Testis (tissue), 3 donors: Measurements from ENCODE around the gene ZNF600. TPM values are rescaled to one million over a fixed set of nuclear protein-coding genes. Genes with fewer than 3 reads are reported as not detected.
"Not testable (repeated sequence)": the region's sequence is repeated elsewhere in the genome, so short reads cannot be mapped to it uniquely, and the experiment has no call there.

Source experiments
- DNase-seq: peaks from one replicate; pipeline ENCODE4 v3.0.0-alpha.2; 2019
- H3K27ac ChIP-seq, 2 donors: fragments of 200-600 bp; sonication (generic); one replicate each; pipeline ENCODE4 v1.5.1; 2019
- H3K27me3 ChIP-seq: fragments of 200-600 bp; sonication (generic); one replicate; pipeline ENCODE4 v1.5.1; 2019
- H3K36me3 ChIP-seq: fragments of 200-600 bp; sonication (generic); one replicate; pipeline ENCODE4 v1.5.1; 2017; ENCODE audit warnings: low read depth; ENCODE audit errors: missing control alignments
- H3K4me1 ChIP-seq: fragments of 200-600 bp; sonication (generic); one replicate; pipeline ENCODE4 v1.5.1; 2019
- H3K4me3 ChIP-seq, 2 donors: fragments of 200-600 bp; sonication (generic); one replicate each; pipeline ENCODE4 v1.5.1; 2017 to 2019
- H3K9me3 ChIP-seq: fragments of 200-600 bp; sonication (generic); one replicate; pipeline ENCODE4 v1.5.1; 2017
- POLR2A ChIP-seq: fragments of 450-650 bp; IDR thresholded peaks from one replicate; pipeline ENCODE4 v1.6.1; 2017; ENCODE audit warnings: antibody characterized with exemption, mild to moderate bottlenecking, moderate library complexity
- WGBS, 2 donors: methylation state at CpG; one replicate each; pipeline ENCODE4 v1.1.5; 2018; 5-methylcytosine and 5-hydroxymethylcytosine counted together
- intact Hi-C: fragments of 100-400 bp; cut with DNase I; formaldehyde crosslinking; loops from one replicate; pipeline ENCODE4 v1.15.1; 2023; ENCODE audit warnings: low total_unique reads
- polyA plus RNA-seq: library from polyadenylated mRNA; stranded (reverse); fragments of 350-450 nt; fragmentation: Illumina TruSeq; extraction: RNeasy Lipid Tissue Mini Kit (QIAGEN cat#74804); gene quantifications from one replicate; pipeline ENCODE4 v1.2.3, GENCODE V29; 2014; ENCODE audit warnings: low read depth, low replicate concordance; ENCODE audit not compliant: insufficient read depth
- total RNA-seq, 2 donors: library from RNA; depleted of rRNA; stranded (reverse); fragments of >200 nt; gene quantifications; one replicate each; pipeline ENCODE4 v1.2.3, GENCODE V29; 2016
- TF ChIP-seq, protein P1 (sequence below), 3 experiments: fragments of 450-650 bp in 2 of 3; fragments of 200-600 bp in 1 of 3; sonication (generic) in 1 of 3; IDR thresholded peaks; one replicate each; pipeline ENCODE4 v1.5.1; 2016 to 2019; ENCODE audit warnings: antibody characterized with exemption in 3 of 3, mild to moderate bottlenecking in 2 of 3, moderate library complexity in 1 of 3

ZNF600 gene
- total and polyA plus RNA-seq, 3 donors from 2014 or later: 2.7 to 6.9 (median 5.2) TPM

DNA sequence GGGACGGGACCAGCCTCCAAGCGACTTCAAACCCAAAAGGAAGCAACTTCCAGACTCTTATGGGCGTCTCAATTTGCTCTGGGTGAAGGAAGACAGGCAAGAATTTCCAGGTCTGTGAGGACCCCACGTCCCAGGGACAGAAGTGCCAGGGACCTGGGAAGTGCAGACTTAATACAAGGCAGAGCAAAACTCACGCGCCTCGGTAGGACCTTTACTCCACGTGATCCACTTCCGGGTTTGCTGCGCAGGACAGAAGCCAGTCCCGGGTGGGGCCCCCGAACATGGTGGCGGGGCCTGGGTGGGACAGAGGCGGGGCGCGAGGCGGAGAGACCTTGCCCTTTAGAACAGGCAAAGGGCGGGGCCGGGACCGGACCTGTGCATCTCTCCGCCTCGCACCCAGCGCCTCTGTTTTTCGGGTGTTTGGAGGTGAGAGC is 61.0 kb downstream of the ZNF600 start:
- Histone ChIP-seq H3K4me3 (peak overlapping the region; percentile 23 to 26), H3K9me3 (no peaks in the 10 kb centered on the region), H3K27me3 (no peaks in the 10 kb centered on the region), H3K36me3 (no peaks in the 10 kb centered on the region), H3K27ac (no peak overlapping the region), H3K4me1 (no peaks in the 10 kb centered on the region)
- DNase-seq: peak; percentile 41
- WGBS, 2 donors: 70 to 79% methylated on average over 19 to 24 of the region's 24 CpGs
- intact Hi-C loops: no loop called here
- TF ChIP-seq, protein P1, sequence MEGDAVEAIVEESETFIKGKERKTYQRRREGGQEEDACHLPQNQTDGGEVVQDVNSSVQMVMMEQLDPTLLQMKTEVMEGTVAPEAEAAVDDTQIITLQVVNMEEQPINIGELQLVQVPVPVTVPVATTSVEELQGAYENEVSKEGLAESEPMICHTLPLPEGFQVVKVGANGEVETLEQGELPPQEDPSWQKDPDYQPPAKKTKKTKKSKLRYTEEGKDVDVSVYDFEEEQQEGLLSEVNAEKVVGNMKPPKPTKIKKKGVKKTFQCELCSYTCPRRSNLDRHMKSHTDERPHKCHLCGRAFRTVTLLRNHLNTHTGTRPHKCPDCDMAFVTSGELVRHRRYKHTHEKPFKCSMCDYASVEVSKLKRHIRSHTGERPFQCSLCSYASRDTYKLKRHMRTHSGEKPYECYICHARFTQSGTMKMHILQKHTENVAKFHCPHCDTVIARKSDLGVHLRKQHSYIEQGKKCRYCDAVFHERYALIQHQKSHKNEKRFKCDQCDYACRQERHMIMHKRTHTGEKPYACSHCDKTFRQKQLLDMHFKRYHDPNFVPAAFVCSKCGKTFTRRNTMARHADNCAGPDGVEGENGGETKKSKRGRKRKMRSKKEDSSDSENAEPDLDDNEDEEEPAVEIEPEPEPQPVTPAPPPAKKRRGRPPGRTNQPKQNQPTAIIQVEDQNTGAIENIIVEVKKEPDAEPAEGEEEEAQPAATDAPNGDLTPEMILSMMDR (IDR thresholded peaks at IDR 0.05): no peak
- no peak for TF ChIP-seq POLR2A

DNA sequence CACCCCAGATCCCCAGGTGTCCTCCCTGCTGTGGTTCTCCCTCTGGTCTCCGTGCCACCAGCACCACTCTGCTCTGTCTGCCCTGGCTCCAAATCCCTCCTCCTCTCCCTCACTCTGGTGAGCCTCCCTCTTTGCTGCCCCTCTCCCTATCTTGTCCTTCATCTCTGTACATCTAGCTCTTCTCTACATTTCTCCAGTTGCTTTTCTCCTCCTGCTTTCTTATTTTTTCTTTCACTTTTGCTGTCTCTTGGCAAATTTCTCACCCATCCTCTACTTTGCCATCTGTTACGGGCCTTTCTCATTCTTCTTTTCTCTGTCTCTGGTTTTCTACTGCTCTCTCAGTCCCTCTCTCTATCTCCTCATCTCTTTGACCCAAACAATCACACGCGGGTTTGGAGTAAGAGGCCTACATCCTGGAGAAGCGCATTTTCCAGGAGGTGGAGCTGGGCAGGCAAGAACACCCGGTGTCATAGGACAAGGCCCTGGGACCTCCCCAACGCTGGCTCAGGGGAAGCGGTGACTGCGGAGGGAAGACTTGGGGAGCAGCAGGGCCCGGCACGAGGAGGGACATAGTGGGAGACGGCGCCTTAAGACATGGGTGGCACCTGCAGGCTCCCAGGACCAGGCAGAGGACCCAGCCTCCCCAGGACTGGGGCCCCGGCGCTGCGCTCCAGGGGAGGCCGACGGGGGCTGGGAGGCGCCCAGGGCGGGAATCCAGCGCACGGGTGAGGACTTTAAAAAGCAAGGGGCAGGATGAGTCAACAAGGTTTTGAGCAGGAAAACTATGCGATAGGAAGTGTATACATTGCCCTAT is 61.7 kb downstream of the ZNF600 start:
- H3K4me3 ChIP-seq: peak overlapping the region; percentile 23 to 26
- TF ChIP-seq POLR2A: no peak
- TF ChIP-seq, protein P1 (IDR thresholded peaks at IDR 0.05): no peak
- no peaks in the 10 kb centered on the region for H3K9me3 ChIP-seq
- WGBS, 2 donors: 73 to 77% methylated on average over 21 to 23 of the region's 23 CpGs
- H3K36me3 ChIP-seq: no peaks in the 10 kb centered on the region
- intact Hi-C loops: no loop called here
- no peak overlapping the region for H3K27ac ChIP-seq
- DNase-seq: no peak
- no peaks in the 10 kb centered on the region for H3K27me3 ChIP-seq
- no peaks in the 10 kb centered on the region for H3K4me1 ChIP-seq

DNA sequence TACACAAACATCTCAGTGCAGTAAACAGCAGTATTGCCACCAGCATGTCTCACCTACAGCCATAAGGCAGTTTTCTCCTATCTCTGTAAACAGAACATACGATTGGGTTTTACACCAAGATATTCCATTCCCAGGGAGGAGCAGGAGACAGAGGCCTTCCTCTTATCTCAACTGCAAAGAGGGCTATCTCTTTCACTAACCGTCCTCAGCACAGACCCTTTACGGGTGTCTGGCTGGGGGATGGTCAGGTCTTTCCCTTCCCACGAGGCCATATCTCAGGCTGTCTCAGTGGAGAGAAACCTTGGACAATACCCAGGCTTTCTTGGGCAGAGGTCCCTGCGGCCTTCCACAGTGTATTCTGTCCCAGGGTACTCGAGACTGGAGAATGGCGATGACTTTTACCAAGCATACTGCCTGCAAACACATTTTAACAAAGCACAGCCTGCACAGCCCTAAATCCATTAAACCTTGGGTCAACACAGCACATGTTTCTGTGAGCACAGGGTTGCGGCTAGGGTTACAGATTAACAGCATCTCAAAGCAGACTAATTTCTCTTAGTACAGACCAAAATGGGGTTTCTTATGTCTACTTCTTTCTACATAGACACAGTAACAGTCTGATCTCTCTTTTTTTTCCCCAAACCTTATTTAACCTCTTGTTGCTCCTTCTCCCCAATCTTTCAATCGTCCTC is 62.5 kb downstream of the ZNF600 start:
- H3K27ac ChIP-seq, H3K27me3 ChIP-seq, H3K36me3 ChIP-seq, intact Hi-C loops, DNase-seq, H3K4me3 ChIP-seq, H3K4me1 ChIP-seq, H3K9me3 ChIP-seq: not testable (repeated sequence)
- 61 to 65% methylated on average over 4 to 8 of the region's 9 CpGs for WGBS, 2 donors

DNA sequence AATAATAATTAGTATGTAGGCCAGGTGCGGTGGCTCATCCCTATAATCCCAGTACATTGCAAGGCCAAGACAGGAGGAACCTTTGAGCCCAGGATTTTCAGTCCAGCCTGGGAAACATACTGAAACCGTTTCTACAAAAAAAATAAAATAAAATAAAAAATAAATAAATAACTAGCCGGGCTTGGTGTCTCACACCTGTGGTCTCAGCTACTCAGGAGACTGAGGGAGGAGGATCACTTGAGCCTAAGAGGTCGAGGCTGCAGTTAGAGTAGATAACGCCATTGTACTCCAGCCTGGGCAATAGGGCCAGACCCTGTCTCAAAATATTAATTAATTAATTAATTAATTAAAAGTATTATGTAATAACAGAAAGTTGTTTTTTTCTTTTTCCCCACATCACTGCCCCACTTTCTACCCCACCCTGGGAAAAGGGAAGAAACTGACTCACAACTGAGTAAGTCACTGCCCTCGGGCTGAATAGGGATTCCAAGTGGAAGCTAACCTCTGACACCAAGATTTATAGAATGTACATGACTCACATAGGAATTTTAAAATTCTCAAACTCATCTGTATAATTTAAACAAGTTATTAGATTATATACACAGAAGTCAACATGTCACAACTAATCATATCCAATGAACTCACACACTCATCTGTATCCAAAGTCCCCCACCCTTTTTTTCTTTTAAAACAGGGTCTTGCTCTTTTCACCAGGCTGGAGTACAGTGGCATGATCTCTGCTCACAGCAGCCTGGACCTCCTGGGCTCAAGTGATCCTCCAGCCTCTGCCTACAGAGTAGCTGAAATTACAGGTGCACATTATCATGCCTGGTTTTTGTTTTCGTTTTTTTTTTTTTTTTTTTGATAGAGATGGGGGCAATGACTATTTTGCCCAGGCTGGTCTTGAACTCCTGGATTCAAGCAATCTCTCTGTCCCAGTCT is 64.3 kb downstream of the ZNF600 start:
- no peak for DNase-seq
- Histone ChIP-seq H3K27me3 (no peaks in the 10 kb centered on the region), H3K9me3 (no peaks in the 10 kb centered on the region), H3K4me3 (no peak overlapping the region), H3K4me1 (no peaks in the 10 kb centered on the region), H3K27ac (no peak overlapping the region), H3K36me3 (no peaks in the 10 kb centered on the region)
- TF ChIP-seq, protein P1 (IDR thresholded peaks at IDR 0.05): no peak
- no peak for TF ChIP-seq POLR2A
- intact Hi-C loops: no loop called here
- 87 to 89% methylated on average over 7 of the region's 7 CpGs for WGBS, 2 donors

DNA sequence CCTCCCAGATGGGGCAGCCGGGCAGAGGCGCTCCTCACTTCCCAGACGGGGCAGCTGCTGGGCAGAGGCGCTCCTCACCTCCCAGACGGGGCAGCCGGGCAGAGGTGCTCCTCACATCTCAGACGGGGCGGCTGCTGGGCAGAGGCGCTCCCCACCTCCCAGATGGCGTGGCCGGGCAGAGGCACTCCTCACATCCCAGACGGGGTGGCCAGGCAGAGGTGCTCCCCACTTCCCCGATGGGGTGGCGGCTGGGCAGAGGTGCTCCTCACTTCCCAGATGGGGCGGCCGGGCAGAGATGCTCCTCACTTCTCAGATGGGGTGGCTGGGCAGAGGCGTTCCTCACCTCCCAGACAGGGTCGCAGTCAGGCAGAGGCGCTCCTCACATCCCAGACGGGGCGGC is 66.0 kb downstream of the ZNF600 start:
- intact Hi-C loops, H3K9me3 ChIP-seq, H3K4me3 ChIP-seq, H3K27ac ChIP-seq, H3K4me1 ChIP-seq, DNase-seq, H3K27me3 ChIP-seq, H3K36me3 ChIP-seq: not testable (repeated sequence)
- WGBS, 2 donors: 93 to 97% methylated on average over 3 to 21 of the region's 21 CpGs
